HUES64 (cell line): ENCODE measurements around the gene DGLUCY.

Source experiments
- H3K27ac ChIP-seq: 2 replicates; pipeline ENCODE4 v1.7.0; 2013; ENCODE audit warnings: low read depth, low read length, inconsistent platforms
- H3K27me3 ChIP-seq: 2 replicates; pipeline ENCODE4 v1.6.1; 2013; ENCODE audit warnings: mild to moderate bottlenecking, low read length; ENCODE audit not compliant: insufficient read depth
- H3K36me3 ChIP-seq: 2 replicates; pipeline ENCODE4 v1.6.1; 2013; ENCODE audit warnings: mild to moderate bottlenecking, low read length; ENCODE audit not compliant: insufficient read depth
- H3K4me1 ChIP-seq: 2 replicates; pipeline ENCODE4 v1.6.1; 2013; ENCODE audit warnings: mild to moderate bottlenecking, low read length, moderate library complexity; ENCODE audit not compliant: insufficient read depth
- H3K4me3 ChIP-seq: 2 replicates; pipeline ENCODE4 v1.5.1; 2013; ENCODE audit warnings: mild to moderate bottlenecking, low read length, moderate library complexity
- H3K9ac ChIP-seq: 2 replicates; pipeline ENCODE4 v1.6.1; 2013; ENCODE audit warnings: mild to moderate bottlenecking, low read depth, low read length
- H3K9me3 ChIP-seq: 2 replicates; pipeline ENCODE4 v1.6.1; 2013; ENCODE audit warnings: low read depth, low read length; ENCODE audit not compliant: insufficient read depth
- WGBS: fragments of 150-250, 120-280 bp; methylation state at CpG from one replicate; pipeline ENCODE4 v1.1.7; 2013; ENCODE audit warnings: missing lambda C conversion rate; 5-methylcytosine and 5-hydroxymethylcytosine counted together

Gene DGLUCY

DNA sequence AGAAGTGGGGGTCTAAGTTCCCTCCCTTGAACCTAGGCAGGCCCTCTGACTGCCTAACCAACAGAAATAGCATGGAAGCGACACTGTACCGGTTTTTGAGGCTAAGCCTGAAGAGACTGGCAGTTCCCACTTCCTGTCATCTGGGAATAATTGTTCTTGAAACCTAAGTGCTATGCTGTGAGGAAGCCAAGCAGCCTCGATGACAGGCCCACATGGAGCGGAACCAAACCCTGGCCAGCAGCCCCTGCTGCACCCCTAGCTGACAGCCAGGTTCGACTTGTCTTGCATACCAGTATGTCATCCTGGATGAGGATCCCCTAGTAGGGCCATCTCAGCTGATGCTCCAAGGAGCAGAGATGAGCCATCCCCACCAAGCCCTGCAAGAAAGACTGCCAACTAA, 137.0 kb downstream of the DGLUCY start:
- H3K27ac ChIP-seq, result no peak overlapping the region
- H3K9me3 ChIP-seq, result no peaks in the 10 kb centered on the region
- 86% methylated on average over 5 of the region's 5 CpGs for WGBS
- H3K4me1 ChIP-seq, result no peaks in the 10 kb centered on the region
- peaks cover 18% of the 10 kb centered on the region for H3K27me3 ChIP-seq
- no peak overlapping the region for H3K9ac ChIP-seq
- no peak overlapping the region for H3K4me3 ChIP-seq
- no peaks in the 10 kb centered on the region for H3K36me3 ChIP-seq

DNA sequence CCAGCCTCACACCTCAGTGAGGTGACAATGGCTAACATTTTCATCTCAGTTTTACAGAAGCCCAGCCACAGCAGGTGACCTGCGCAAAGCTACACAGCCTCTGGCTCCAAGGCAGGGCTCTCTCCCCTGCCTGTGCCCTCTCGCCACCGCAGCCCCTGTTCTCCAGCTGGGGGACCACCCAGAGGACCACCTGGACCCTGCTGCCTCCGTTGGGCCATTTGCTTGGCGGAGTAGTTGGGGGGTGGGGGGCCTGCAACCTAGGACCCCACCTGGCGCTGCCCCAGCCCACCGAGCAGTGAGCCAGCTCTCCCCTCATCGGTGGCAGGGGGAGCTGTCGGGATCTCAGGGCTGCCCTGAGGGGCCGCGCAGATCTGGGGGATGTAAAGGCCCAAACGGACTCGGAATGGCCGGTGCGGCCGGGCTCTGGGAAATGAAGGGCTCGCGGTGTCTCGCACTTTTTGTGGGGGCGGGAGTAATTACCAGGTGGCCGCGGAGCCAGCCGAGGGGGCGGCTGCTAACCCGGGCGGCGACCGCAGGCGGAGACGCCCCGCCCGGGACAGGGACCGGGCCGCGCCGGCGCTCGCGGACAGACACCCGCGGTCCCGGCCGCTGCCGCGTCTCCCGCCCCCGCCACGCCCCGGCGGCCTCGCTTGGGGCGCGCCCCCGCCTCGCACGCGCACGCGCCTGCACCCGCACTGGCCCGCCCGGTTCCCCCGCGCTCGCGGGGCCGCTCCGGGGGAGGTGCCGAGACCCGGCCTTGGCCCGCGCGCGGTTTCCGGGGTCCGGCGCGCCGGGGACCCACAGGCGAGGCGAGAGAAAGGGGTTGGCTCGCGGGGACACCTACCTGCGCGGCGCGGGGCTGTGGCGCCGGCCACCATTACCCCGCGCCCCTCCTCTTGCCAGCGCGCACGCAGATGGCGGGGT, 139.3 kb downstream of the DGLUCY start:
- peaks cover 10% of the 10 kb centered on the region; the same call in 1 of the 2 replicates for H3K4me1 ChIP-seq
- no peaks in the 10 kb centered on the region for H3K9me3 ChIP-seq
- peak overlapping the region; percentile 67 for H3K9ac ChIP-seq
- WGBS, result 2% methylated on average over 95 of the region's 95 CpGs
- no peak overlapping the region for H3K27ac ChIP-seq
- peak overlapping the region; percentile 57 for H3K4me3 ChIP-seq
- peaks cover 18% of the 10 kb centered on the region for H3K27me3 ChIP-seq
- no peaks in the 10 kb centered on the region for H3K36me3 ChIP-seq

GRCh38 chr14:91253795-91254323, 140.0 kb downstream of the DGLUCY start:
- 17% methylated on average over 20 of the region's 20 CpGs for WGBS
- peak overlapping the region; percentile 67 for H3K9ac ChIP-seq
- peaks cover 18% of the 10 kb centered on the region for H3K27me3 ChIP-seq
- no peaks in the 10 kb centered on the region for H3K36me3 ChIP-seq
- no peaks in the 10 kb centered on the region for H3K9me3 ChIP-seq
- H3K4me3 ChIP-seq, result peak overlapping the region; percentile 57
- no peak overlapping the region for H3K27ac ChIP-seq
- H3K4me1 ChIP-seq, result peaks cover 10% of the 10 kb centered on the region; the same call in 1 of the 2 replicates

GRCh38 chr14:91254461-91254860, 140.6 kb downstream of the DGLUCY start:
- Histone ChIP-seq H3K4me1 (peaks cover 10% of the 10 kb centered on the region; the same call in 1 of the 2 replicates), H3K9me3 (no peaks in the 10 kb centered on the region), H3K9ac (no peak overlapping the region), H3K27ac (no peak overlapping the region), H3K4me3 (no peak overlapping the region), H3K36me3 (no peaks in the 10 kb centered on the region), H3K27me3 (peaks cover 18% of the 10 kb centered on the region)
- WGBS, result 84% methylated on average over 2 of the region's 3 CpGs

DNA sequence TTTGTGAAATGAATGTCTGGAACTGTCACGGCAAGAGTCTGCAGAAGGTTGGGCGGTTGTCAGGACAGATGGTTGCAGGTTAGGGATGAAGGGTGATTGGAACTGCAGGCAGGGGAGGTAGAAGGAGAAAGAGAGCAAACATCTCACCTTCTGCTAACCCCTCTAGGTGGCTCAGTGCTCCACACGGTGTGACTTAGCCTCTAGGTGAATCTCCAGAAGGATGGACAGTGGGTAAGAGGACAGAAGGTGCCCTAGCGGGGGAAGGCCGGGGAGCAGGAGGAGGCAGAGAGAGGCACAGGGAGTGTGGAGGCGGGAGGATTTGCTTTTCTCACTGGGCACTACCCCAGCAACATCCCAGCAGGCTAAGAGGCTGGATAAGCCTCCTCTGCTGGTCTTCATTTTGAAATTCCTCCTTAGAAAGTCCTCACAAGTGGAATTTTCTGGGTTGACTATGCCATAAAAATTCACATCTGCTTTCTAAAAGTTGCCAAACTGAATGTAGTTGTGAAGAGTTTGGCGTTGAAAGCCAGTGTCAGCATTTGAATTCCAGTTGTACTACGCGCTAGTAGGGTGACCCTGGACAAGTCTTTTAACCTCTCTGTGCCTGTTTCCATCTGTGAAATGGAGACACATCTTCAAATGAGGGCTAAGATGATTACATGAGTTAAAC, 141.3 kb downstream of the DGLUCY start:
- 87% methylated on average over 9 of the region's 9 CpGs for WGBS
- H3K36me3 ChIP-seq, result no peaks in the 10 kb centered on the region
- peaks cover 10% of the 10 kb centered on the region; the same call in 1 of the 2 replicates for H3K4me1 ChIP-seq
- no peak overlapping the region for H3K27ac ChIP-seq
- no peaks in the 10 kb centered on the region for H3K9me3 ChIP-seq
- no peak overlapping the region for H3K9ac ChIP-seq
- H3K27me3 ChIP-seq, result peaks cover 18% of the 10 kb centered on the region
- no peak overlapping the region for H3K4me3 ChIP-seq

DNA sequence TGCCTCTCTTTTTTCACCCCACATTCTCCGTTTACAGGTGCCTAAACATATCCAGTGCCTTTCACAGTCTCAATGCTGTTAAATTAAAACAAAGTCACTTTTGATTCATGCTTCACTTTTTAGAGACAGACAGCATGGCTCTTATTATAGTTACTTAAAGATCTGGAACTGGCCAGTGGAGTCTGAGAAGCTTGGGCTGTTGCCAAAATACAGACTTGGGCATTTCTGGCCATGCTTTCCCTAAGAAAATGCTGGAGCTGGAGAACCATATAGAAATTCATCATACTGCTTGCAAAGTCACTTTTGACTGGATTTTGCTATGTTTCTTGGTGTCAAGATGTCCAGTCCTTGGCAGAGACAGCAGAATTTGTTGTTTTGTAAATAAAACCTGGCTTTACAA, 142.8 kb downstream of the DGLUCY start:
- H3K9me3 ChIP-seq, result no peaks in the 10 kb centered on the region
- peaks cover 18% of the 10 kb centered on the region for H3K27me3 ChIP-seq
- H3K36me3 ChIP-seq, result no peaks in the 10 kb centered on the region
- 94% methylated on average over 1 of the region's 1 CpG for WGBS
- no peak overlapping the region for H3K27ac ChIP-seq
- peaks cover 10% of the 10 kb centered on the region; the same call in 1 of the 2 replicates for H3K4me1 ChIP-seq
- H3K4me3 ChIP-seq, result no peak overlapping the region
- H3K9ac ChIP-seq, result no peak overlapping the region

- H3K36me3 ChIP-seq, result no peaks in the 10 kb centered on the region
- peaks cover 17% of the 10 kb centered on the region for H3K27me3 ChIP-seq
- H3K27ac ChIP-seq, result no peak overlapping the region
- WGBS, result 66% methylated on average over 8 of the region's 8 CpGs
- peaks cover 10% of the 10 kb centered on the region; the same call in 1 of the 2 replicates for H3K4me1 ChIP-seq
- H3K9ac ChIP-seq, result no peak overlapping the region
- H3K9me3 ChIP-seq, result no peaks in the 10 kb centered on the region
- no peak overlapping the region for H3K4me3 ChIP-seq
Observed at GRCh38 chr14:91257328-91258010, 143.6 kb downstream of the DGLUCY start.

DNA sequence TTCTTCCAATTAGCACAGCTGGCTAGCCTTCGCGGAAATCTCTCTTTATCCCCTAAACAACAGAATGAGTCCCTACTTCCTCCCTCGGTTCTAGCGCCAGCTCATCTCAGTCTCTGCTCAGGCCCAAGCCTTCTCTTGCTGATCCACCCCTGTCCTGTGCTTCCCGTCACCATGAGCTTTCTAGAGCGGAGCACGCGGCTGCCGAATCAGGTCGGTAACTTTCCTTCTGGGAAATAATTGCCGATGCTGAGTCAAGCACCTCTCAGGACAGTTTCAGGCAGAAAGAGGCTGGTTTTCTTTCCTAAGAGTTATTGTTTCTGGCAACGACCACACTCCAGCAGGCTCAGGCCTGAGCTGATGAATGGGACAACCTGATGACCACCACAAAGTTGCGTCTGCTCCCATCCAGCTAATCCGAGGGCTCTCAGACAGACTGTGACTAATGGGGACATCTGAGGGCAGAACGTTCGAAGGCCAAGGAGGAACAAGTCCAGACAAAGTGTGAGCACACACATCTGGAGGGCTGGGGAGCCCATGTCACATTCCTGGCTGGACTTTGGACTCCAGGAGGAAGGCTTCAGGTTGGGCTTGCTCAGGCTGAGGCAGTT, 144.2 kb downstream of the DGLUCY start:
- no peaks in the 10 kb centered on the region for H3K9me3 ChIP-seq
- peaks cover 13% of the 10 kb centered on the region for H3K27me3 ChIP-seq
- H3K36me3 ChIP-seq, result no peaks in the 10 kb centered on the region
- peaks cover 10% of the 10 kb centered on the region; the same call in 1 of the 2 replicates for H3K4me1 ChIP-seq
- H3K9ac ChIP-seq, result no peak overlapping the region
- WGBS, result 89% methylated on average over 16 of the region's 16 CpGs
- H3K27ac ChIP-seq, result no peak overlapping the region
- H3K4me3 ChIP-seq, result no peak overlapping the region

- Histone ChIP-seq H3K9ac (no peak overlapping the region), H3K36me3 (no peaks in the 10 kb centered on the region), H3K4me3 (no peak overlapping the region), H3K9me3 (no peaks in the 10 kb centered on the region), H3K27me3 (peaks cover 15% of the 10 kb centered on the region), H3K4me1 (peaks cover 10% of the 10 kb centered on the region; the same call in 1 of the 2 replicates), H3K27ac (no peak overlapping the region)
- WGBS, result 88% methylated on average over 3 of the region's 3 CpGs
Observed at GRCh38 chr14:91258876-91259275, 145.0 kb downstream of the DGLUCY start.

- Histone ChIP-seq H3K27me3 (peaks cover 31% of the 10 kb centered on the region), H3K27ac (no peak overlapping the region), H3K9ac (no peak overlapping the region), H3K4me1 (peaks cover 10% of the 10 kb centered on the region; the same call in 1 of the 2 replicates), H3K4me3 (no peak overlapping the region), H3K9me3 (no peaks in the 10 kb centered on the region), H3K36me3 (no peaks in the 10 kb centered on the region)
- WGBS, result 94% methylated on average over 5 of the region's 5 CpGs
Observed at GRCh38 chr14:91261115-91261514, 147.2 kb downstream of the DGLUCY start.
